ENCODE data around the gene F8. TPM values are rescaled to one million over a fixed set of nuclear protein-coding genes. Genes with fewer than 3 reads are reported as not detected.

Gene F8
- polyA plus RNA-seq, 10 donors, result 3.3 to 8.1 (median 5.3) TPM

Other genes starting within 250 kb of the F8 start
- gene MPP1, start 217.2 kb downstream of the F8 start, polyA plus RNA-seq (ENCODE audit: insufficient read length in 10 of 10), result 10 to 100 TPM; 14.6 to 36.4 (median 20.3) TPM
- not detected for gene SMIM9, start 188.1 kb downstream of the F8 start, polyA plus RNA-seq (ENCODE audit: insufficient read length in 10 of 10)
- 10 to 100 TPM in 6 of 10 donors, 1 to 10 TPM in 4; 4.7 to 21.1 (median 10.2) TPM for gene F8A1, start 136.4 kb downstream of the F8 start, polyA plus RNA-seq (ENCODE audit: insufficient read length in 10 of 10)
- 100 to 1,000 TPM; 128 to 151 (median 137) TPM for gene FUNDC2, start 4.1 kb upstream of the F8 start, polyA plus RNA-seq (ENCODE audit: insufficient read length in 10 of 10)
- gene CMC4, start 48.4 kb upstream of the F8 start, polyA plus RNA-seq (ENCODE audit: insufficient read length in 10 of 10), result 1 to 10 TPM; 5.3 to 8.9 (median 7.6) TPM
- gene MTCP1, start 48.4 kb upstream of the F8 start, polyA plus RNA-seq (ENCODE audit: insufficient read length in 10 of 10), result 10 to 100 TPM; 12.2 to 20.3 (median 17.1) TPM
- gene BRCC3, start 48.8 kb upstream of the F8 start, polyA plus RNA-seq (ENCODE audit: insufficient read length in 10 of 10), result 10 to 100 TPM; 12.2 to 19.6 (median 16.6) TPM
- gene VBP1, start 193.7 kb upstream of the F8 start, polyA plus RNA-seq (ENCODE audit: insufficient read length in 10 of 10), result 10 to 100 TPM; 56.6 to 77.3 (median 69.1) TPM
- under 1 TPM; 0.28 to 0.67 (median 0.51) TPM for gene RAB39B, start 241.8 kb upstream of the F8 start, polyA plus RNA-seq (ENCODE audit: insufficient read length in 10 of 10)

Measured in muscle of back (tissue), 10 donors.